ENCODE measurements around the gene KBTBD13. TPM values are rescaled to one million over a fixed set of nuclear protein-coding genes. Genes with fewer than 3 reads are reported as not detected.
"Not testable (repeated sequence)": the region's sequence is repeated elsewhere in the genome, so short reads cannot be mapped to it uniquely, and the experiment has no call there.

The KBTBD13 gene
- total RNA-seq, 1 donor, result not detected

DNA sequence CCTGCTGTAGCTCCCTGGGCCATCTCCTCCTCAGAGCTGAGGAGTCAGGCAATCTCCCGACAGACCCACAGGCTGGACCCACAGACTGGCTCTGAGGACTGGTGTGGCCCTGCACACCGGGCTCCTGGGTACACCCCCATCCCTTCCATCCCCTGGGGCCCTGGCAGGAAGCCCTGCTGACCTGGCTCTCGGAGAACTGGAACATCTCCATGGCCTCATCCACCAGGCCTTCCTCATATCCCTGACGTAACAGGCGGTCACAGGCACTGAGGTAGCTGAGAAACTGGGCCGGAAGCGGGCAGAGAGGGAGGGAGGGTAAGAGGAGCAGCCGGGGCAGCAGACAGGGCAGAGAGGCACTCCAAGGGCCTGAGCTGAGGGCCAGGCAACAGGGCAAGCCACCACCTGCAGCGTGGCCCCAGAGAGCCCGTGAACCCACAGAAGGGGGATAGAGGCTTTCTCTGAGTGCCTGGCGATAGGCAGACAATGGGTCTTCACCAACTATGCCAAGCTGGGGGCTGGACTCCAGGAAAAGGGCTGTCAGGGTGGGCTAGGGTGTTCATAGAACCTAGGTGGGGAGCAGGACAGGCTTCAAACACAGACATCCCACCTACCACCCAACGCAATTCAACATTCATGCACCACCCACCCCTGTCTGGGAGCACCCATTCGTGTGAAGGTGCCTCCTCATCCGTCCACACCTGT, 17.9 kb downstream of the KBTBD13 start:
- TF ChIP-seq, protein P1, sequence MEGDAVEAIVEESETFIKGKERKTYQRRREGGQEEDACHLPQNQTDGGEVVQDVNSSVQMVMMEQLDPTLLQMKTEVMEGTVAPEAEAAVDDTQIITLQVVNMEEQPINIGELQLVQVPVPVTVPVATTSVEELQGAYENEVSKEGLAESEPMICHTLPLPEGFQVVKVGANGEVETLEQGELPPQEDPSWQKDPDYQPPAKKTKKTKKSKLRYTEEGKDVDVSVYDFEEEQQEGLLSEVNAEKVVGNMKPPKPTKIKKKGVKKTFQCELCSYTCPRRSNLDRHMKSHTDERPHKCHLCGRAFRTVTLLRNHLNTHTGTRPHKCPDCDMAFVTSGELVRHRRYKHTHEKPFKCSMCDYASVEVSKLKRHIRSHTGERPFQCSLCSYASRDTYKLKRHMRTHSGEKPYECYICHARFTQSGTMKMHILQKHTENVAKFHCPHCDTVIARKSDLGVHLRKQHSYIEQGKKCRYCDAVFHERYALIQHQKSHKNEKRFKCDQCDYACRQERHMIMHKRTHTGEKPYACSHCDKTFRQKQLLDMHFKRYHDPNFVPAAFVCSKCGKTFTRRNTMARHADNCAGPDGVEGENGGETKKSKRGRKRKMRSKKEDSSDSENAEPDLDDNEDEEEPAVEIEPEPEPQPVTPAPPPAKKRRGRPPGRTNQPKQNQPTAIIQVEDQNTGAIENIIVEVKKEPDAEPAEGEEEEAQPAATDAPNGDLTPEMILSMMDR (IDR thresholded peaks at IDR 0.05; ENCODE audit: insufficient read depth, low read depth, low read length), result no peak
- DNase-seq (ENCODE audit: low read depth), result peak; percentile 46
- H3K4me3 ChIP-seq (ENCODE audit: low read depth, low read length), result no peak overlapping the region

DNA sequence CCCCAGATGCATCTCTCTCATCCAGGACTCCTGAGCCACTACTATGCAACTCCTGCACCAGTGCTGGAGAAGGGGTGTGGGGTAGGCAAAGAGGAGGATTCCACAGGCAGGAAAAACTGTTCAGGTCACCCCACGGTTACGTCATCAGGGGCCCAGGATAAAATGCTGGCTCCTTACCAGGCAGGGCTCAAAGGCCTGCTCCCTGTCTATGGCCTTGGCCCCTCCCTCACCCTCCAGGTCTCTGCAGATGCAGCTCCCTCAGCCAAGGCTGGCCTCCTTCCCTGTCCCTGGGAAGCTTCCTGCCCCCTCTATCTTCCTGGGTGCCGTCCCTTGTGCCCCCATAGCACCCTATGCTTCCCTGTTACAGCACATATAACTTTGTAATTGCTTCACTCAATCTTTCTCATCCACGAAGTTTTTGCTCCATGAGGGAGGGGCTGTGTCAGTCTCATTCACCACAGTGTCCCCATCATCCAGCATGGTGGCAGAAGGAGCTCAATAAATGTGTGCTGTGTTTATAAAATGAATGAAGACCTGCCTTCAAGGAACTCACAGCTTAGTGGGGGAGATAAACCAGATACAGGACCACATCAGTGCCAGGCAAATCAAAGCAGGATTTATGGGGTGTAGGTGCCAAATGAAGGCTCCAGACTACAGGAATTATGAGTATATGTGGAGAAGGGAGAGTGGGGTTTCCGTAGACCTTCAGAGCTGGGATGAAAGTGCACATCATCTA, 18.6 kb downstream of the KBTBD13 start:
- H3K4me3 ChIP-seq (ENCODE audit: low read depth, low read length), result no peak overlapping the region
- TF ChIP-seq, protein P1 (IDR thresholded peaks at IDR 0.05; ENCODE audit: insufficient read depth, low read depth, low read length), result no peak
- DNase-seq (ENCODE audit: low read depth), result peak; percentile 44

DNA sequence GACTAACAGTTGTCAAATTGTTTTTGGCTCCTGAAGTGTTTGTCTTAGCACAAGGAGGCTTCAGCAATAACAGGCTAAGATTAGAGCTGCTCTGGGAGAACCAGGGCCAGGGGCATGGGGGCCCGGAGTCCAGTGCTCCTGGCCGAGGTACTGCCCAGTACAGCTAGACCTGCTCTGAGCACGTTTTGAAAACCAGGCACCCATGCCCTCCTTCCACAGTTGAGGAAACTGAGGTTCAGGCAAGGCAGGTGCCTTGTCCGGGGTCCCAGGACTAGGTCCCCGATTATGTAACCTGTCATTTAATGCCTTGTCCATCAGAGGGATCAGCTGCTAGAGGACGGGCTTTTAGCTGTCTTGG, 19.2 kb downstream of the KBTBD13 start:
- no peak for DNase-seq (ENCODE audit: low read depth)
- TF ChIP-seq, protein P1 (IDR thresholded peaks at IDR 0.05; ENCODE audit: insufficient read depth, low read depth, low read length), result no peak
- H3K4me3 ChIP-seq (ENCODE audit: low read depth, low read length), result no peak overlapping the region

DNA sequence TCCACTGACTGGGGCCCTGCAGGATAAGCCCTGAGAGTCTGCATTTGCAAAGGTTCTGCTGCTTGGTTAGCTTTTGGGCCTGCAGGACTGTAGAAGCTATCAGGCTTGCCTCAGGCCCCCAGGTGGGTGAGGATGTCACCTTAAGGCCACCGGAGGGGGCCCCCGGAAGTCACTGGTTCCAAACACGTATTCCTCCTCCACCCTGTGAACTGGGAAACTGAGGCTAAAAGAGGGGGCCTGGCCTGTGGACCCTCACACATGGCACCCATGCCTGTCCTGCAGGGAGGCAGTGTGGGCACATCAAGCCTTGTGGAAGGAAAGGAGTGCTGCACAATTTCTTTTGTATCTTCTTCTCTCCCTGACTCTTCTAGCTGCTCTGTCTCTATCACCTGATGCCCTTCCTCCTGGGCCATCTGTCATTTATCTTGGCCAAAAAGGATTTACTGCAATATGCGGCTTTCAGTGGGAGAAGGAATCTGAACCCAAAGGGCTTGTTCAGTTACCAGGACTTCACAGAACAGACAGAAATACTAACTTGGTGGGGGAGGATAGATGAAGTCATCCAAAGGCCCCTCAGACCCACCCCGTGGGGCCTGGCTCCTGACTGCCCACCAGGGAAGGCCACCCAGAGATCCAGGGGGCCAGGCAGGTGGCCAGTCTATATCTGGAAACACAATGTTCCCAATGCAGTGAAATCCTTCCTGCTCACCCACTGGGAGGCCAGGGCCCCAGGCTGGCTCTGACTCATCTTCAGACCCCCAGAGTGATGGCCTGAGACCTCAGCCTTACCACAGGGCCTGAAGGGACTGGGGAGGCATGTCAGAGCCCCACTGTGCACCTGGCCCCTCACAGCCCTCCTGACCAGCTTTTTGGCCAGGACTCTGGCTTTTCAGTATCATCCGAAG, 20.2 kb downstream of the KBTBD13 start:
- DNase-seq (ENCODE audit: low read depth), result no peak
- TF ChIP-seq, protein P1 (IDR thresholded peaks at IDR 0.05; ENCODE audit: insufficient read depth, low read depth, low read length), result no peak
- H3K4me3 ChIP-seq (ENCODE audit: low read depth, low read length), result no peak overlapping the region

- TF ChIP-seq, protein P1 (IDR thresholded peaks at IDR 0.05; ENCODE audit: insufficient read depth, low read depth, low read length), result no peak
- H3K4me3 ChIP-seq (ENCODE audit: low read depth, low read length), result no peak overlapping the region
- no peak for DNase-seq (ENCODE audit: low read depth)
These were observed 21.2 kb downstream of the KBTBD13 start for GRCh38 chr15:65097651-65098263.

DNA sequence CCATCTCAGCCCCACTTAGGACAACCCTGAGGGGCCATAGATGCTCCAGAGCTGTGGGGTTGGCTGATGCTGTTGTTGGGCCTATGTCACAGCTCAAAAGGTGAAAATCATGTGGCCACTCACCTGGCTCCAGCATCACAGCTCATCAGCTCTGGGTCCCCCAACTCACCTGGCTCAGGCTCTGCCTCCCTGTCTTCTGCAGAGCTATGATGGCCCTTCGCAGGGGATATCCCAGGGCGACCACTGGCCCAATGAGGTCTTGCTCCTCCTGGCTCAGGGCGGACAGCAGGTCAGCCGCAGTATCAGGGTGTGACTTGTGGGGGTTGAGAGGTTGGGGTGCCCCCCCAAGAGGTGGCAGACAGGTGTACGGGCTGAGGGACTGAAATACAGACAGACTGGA, 22.8 kb downstream of the KBTBD13 start:
- H3K4me3 ChIP-seq (ENCODE audit: low read depth, low read length), result no peak overlapping the region

DNA sequence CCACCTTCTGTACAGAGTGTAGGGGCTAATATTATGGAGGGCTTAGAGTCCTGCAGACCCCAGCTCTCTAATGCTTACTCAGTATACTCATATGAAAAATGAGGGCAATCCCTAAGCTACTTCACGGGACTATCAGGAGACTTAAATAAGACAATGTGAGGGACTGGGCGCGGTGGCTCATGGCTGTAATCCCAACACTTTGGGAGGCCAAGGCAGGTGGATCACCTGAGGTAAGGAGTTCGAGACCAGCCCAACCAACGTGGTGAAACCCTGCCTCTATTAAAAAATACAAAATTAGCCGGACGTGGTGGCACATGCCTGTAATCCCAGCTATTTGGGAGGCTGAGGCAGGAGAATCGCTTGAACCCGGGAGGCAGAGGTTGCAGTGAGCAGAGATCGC, 23.3 kb downstream of the KBTBD13 start:
- not testable (repeated sequence) for DNase-seq (ENCODE audit: low read depth)

More for the DNA sequence above, 22.8 kb downstream of the KBTBD13 start:
- TF ChIP-seq, protein P1 (IDR thresholded peaks at IDR 0.05; ENCODE audit: insufficient read depth, low read depth, low read length), result no peak
- no peak for DNase-seq (ENCODE audit: low read depth)

More for the DNA sequence above, 23.3 kb downstream of the KBTBD13 start:
- not testable (repeated sequence) for H3K4me3 ChIP-seq (ENCODE audit: low read depth, low read length)
